Esophagus (tissue), 2 donors: ENCODE measurements around the gene FIG4. TPM values are rescaled to one million over a fixed set of nuclear protein-coding genes. Genes with fewer than 3 reads are reported as not detected.
"Not testable (repeated sequence)": the region's sequence is repeated elsewhere in the genome, so short reads cannot be mapped to it uniquely, and the experiment has no call there.

ENCODE experiments used
- H3K27ac ChIP-seq, 2 donors: one replicate each; pipeline ENCODE4 v1.5.1; 2013; ENCODE audit warnings: low read depth in 2 of 2, mild to moderate bottlenecking in 2 of 2, inconsistent platforms in 1 of 2, low read length in 1 of 2, moderate library complexity in 1 of 2
- H3K27me3 ChIP-seq, 2 donors: one replicate each; pipeline ENCODE4 v1.6.1; 2013; ENCODE audit warnings: low read length in 2 of 2, control low read depth in 1 of 2, mild to moderate bottlenecking in 1 of 2; ENCODE audit not compliant: insufficient read depth in 2 of 2, control insufficient read depth in 1 of 2
- H3K36me3 ChIP-seq, 2 donors: one replicate each; pipeline ENCODE4 v1.6.1; 2013; ENCODE audit warnings: low read length in 1 of 2; ENCODE audit not compliant: control insufficient read depth in 2 of 2, insufficient read depth in 2 of 2
- H3K4me1 ChIP-seq, 2 donors: one replicate each; pipeline ENCODE4 v1.6.1; 2013; ENCODE audit warnings: low read length in 1 of 2; ENCODE audit not compliant: control insufficient read depth in 2 of 2, insufficient read depth in 2 of 2
- H3K4me3 ChIP-seq, 2 donors: one replicate each; pipeline ENCODE4 v1.5.1; 2013; ENCODE audit warnings: low read length in 2 of 2, mild to moderate bottlenecking in 2 of 2, low read depth in 1 of 2, moderate library complexity in 1 of 2
- H3K9me3 ChIP-seq, 2 donors: one replicate each; pipeline ENCODE4 v1.6.1; 2013; ENCODE audit warnings: mild to moderate bottlenecking in 2 of 2, low read depth in 1 of 2, low read length in 1 of 2, moderate library complexity in 1 of 2; ENCODE audit not compliant: control insufficient read depth in 2 of 2, insufficient read depth in 1 of 2
- WGBS, 2 donors: extraction: QIAGEN DNeasy Blood & Tissue Kit; methylation state at CpG; one replicate each; pipeline ENCODE4 v1.1.7; 2013; 5-methylcytosine and 5-hydroxymethylcytosine counted together
- polyA plus RNA-seq, 2 donors: library from polyadenylated mRNA; stranded (reverse); fragments of 200-250 nt; gene quantifications; one replicate each; pipeline ENCODE4 v1.2.3, GENCODE V29; 2013
- donor health status: healthy with polysubstance abuse.
- donor health status: Bipolar disorder and iron deficiency.

The FIG4 gene
- polyA plus RNA-seq, 2 donors = 5.2 to 6.6 TPM

- H3K27ac ChIP-seq = no peak overlapping the region
- no peaks in the 10 kb centered on the region for H3K27me3 ChIP-seq
- H3K4me1 ChIP-seq = peaks cover 0 to 5% of the 10 kb centered on the region in 2 donors
- 25 to 32% methylated on average over 7 of the region's 7 CpGs for WGBS, 2 donors
- no peaks in the 10 kb centered on the region for H3K36me3 ChIP-seq
- H3K9me3 ChIP-seq = no peaks in the 10 kb centered on the region
- H3K4me3 ChIP-seq = no peak overlapping the region
Observed at GRCh38 chr6:109867009-109867969, 176.2 kb downstream of the FIG4 start.

DNA sequence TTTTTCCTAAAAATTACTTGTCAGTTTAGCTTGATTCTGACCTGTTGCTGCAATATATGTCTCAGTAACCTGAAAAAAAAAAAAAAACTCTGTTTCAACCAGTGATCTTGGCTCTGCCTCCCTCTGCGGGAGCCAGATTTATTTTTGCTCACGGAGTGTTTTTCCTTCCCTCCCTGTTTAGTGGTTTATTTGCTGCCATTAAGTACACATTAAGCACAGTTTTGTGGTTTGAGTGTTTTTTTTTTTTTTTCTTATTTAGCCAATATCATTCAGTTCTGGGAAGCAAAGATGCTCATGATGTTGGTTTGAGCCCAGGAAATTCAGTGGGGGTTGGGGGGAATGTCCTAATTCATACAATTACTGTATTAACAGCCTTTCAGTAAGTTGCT, 176.9 kb downstream of the FIG4 start:
- H3K36me3 ChIP-seq = no peaks in the 10 kb centered on the region
- H3K27ac ChIP-seq = no peak overlapping the region
- no peaks in the 10 kb centered on the region for H3K27me3 ChIP-seq
- peaks cover 0 to 11% of the 10 kb centered on the region in 2 donors for H3K4me1 ChIP-seq
- no peaks in the 10 kb centered on the region for H3K9me3 ChIP-seq
- 7 to 26% methylated on average over 2 of the region's 2 CpGs for WGBS, 2 donors
- no peak overlapping the region for H3K4me3 ChIP-seq

- not testable (repeated sequence) for H3K4me3 ChIP-seq, H3K27me3 ChIP-seq, H3K36me3 ChIP-seq, H3K9me3 ChIP-seq, H3K27ac ChIP-seq
- peaks cover 0 to 13% of the 10 kb centered on the region in 2 donors for H3K4me1 ChIP-seq
- WGBS, 2 donors = 57 to 63% methylated on average over 5 of the region's 5 CpGs
Observed at GRCh38 chr6:109869398-109870088, 178.4 kb downstream of the FIG4 start.

GRCh38 chr6:109870089-109870410, 179.0 kb downstream of the FIG4 start:
- Histone ChIP-seq H3K4me1 (peaks cover 0 to 13% of the 10 kb centered on the region in 2 donors), H3K9me3 (no peaks in the 10 kb centered on the region), H3K27me3 (no peaks in the 10 kb centered on the region), H3K36me3 (no peaks in the 10 kb centered on the region), H3K27ac (no peak overlapping the region), H3K4me3 (no peak overlapping the region)
- WGBS, 2 donors = 72 to 77% methylated on average over 5 of the region's 5 CpGs

DNA sequence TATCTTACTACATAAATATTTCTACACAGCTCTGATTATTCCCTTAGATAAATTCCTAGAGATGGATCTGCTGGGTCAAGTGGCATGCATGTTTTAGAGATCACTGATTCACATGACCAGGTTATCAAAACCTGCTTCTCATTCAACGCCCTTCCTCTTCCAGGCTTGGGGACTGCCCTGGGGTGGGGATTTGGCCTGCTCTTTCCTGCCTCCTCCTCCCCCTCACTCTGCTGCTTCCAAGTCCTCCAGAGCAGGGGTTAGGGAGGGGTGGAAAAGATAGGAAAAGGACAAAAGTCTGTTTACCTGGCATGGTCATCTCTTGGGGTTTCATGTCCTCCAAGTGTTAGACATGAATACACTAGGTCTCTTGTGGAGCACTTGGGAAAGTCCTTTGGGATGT, 181.5 kb downstream of the FIG4 start:
- H3K36me3 ChIP-seq = no peaks in the 10 kb centered on the region
- H3K9me3 ChIP-seq = no peaks in the 10 kb centered on the region
- H3K27ac ChIP-seq = no peak overlapping the region
- 45 to 53% methylated on average over 1 of the region's 1 CpG for WGBS, 2 donors
- H3K4me1 ChIP-seq = peaks cover 0 to 9% of the 10 kb centered on the region in 2 donors
- H3K4me3 ChIP-seq = no peak overlapping the region
- no peaks in the 10 kb centered on the region for H3K27me3 ChIP-seq

- Histone ChIP-seq H3K4me3 (no peak overlapping the region), H3K27ac (no peak overlapping the region), H3K36me3 (no peaks in the 10 kb centered on the region), H3K27me3 (no peaks in the 10 kb centered on the region), H3K4me1 (peaks cover 0 to 9% of the 10 kb centered on the region in 2 donors), H3K9me3 (no peaks in the 10 kb centered on the region)
- WGBS, 2 donors = 76 to 77% methylated on average over 4 of the region's 4 CpGs
Observed at GRCh38 chr6:109872968-109873545, 182.0 kb downstream of the FIG4 start.

GRCh38 chr6:109874086-109874485, 183.0 kb downstream of the FIG4 start:
- Histone ChIP-seq H3K9me3 (no peaks in the 10 kb centered on the region), H3K36me3 (no peaks in the 10 kb centered on the region), H3K27me3 (no peaks in the 10 kb centered on the region), H3K4me1 (peaks cover 0 to 9% of the 10 kb centered on the region in 2 donors), H3K27ac (no peak overlapping the region), H3K4me3 (no peak overlapping the region)
- WGBS, 2 donors = 57 to 79% methylated on average over 4 of the region's 4 CpGs

- Histone ChIP-seq H3K9me3 (no peaks in the 10 kb centered on the region), H3K4me3 (no peak overlapping the region), H3K36me3 (no peaks in the 10 kb centered on the region), H3K4me1 (peaks cover 0 to 9% of the 10 kb centered on the region in 2 donors), H3K27me3 (no peaks in the 10 kb centered on the region), H3K27ac (no peak overlapping the region)
- WGBS, 2 donors = 85 to 88% methylated on average over 4 of the region's 4 CpGs
Observed at GRCh38 chr6:109874621-109875020, 183.5 kb downstream of the FIG4 start.
